Parathyroid adenoma (tissue), 2 donors: ENCODE measurements around the gene TSHZ1.

Source experiments
- H2AFZ ChIP-seq: fragments of 300-600 bp; sonication (generic); one replicate; pipeline ENCODE4 v1.7.0; 2017; ENCODE audit warnings: antibody characterized with exemption, mild to moderate bottlenecking
- H3K27ac ChIP-seq: fragments of 300-600 bp; sonication (generic); one replicate; pipeline ENCODE4 v1.7.0; 2017
- H3K27me3 ChIP-seq: fragments of 300-600 bp; sonication (generic); one replicate; pipeline ENCODE4 v1.7.0; 2017; ENCODE audit warnings: low read length; ENCODE audit not compliant: control insufficient read depth, insufficient read depth
- H3K36me3 ChIP-seq: fragments of 300-600 bp; sonication (generic); one replicate; pipeline ENCODE4 v1.7.0; 2017; ENCODE audit warnings: low read length; ENCODE audit not compliant: control insufficient read depth, insufficient read depth
- H3K4me1 ChIP-seq: fragments of 300-600 bp; sonication (generic); one replicate; pipeline ENCODE4 v1.7.0; 2017; ENCODE audit warnings: control low read depth
- H3K4me2 ChIP-seq: fragments of 300-600 bp; sonication (generic); one replicate; pipeline ENCODE4 v1.7.0; 2017; ENCODE audit warnings: low read length
- H3K4me3 ChIP-seq: fragments of 300-600 bp; sonication (generic); one replicate; pipeline ENCODE4 v1.7.0; 2017; ENCODE audit warnings: low read depth, low read length
- H3K79me2 ChIP-seq: fragments of 300-600 bp; sonication (generic); one replicate; pipeline ENCODE4 v1.7.0; 2017; ENCODE audit warnings: control low read depth
- H3K9ac ChIP-seq: fragments of 300-600 bp; sonication (generic); one replicate; pipeline ENCODE4 v1.7.0; 2017; ENCODE audit warnings: mild to moderate bottlenecking
- H3K9me3 ChIP-seq: fragments of 300-600 bp; sonication (generic); one replicate; pipeline ENCODE4 v1.7.0; 2017; ENCODE audit warnings: low read length; ENCODE audit not compliant: control insufficient read depth
- TF ChIP-seq, protein P1 (sequence below): fragments of 300-600 bp; sonication (generic); IDR thresholded peaks from one replicate; pipeline ENCODE4 v1.7.0; 2017; ENCODE audit warnings: antibody characterized with exemption, mild to moderate bottlenecking
- donor health status: primary hyperparathyroidism.

TSHZ1 gene

DNA sequence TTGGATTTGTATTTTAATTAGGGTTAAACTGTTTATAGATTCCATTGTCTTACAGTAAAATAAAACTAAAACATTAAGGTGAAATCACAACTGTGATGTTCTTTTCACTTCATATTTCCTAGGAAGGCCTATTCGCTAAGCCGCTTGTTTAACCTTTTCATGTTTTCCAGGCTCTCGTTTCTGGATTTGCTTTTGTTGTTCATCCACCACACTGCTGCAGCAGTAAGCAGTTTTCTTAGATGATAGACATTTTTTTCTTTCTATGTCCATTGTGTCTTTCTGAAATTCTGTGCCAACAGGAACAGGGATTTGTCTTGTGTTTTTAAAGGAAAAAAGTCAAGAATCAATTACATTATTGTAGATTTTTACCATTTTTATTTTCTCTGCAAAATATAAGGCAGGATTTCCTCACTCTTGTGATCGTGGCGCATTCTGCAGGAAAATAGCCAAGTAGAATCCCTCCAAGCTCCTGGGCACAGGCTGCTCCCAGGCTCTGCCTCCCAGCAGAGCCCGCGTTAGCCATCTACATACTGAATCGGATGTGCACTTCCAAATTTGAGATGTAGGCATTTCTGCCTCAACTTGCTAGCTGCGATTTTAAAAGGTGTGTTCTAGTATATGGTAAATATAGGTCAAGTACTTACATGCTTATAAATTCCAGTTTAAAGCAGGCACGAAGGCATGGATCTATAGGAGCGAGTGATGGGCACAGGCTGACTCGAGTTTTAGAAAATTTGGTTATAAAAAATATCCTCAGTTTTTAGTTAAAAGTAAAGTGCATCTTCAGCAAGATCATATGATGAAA lies 10.2 kb downstream of the TSHZ1 start:
- Histone ChIP-seq H3K27ac (no peak overlapping the region), H3K4me3 (no peak overlapping the region), H3K36me3 (no peaks in the 10 kb centered on the region), H3K4me2 (no peak overlapping the region), H2AFZ (no peak overlapping the region), H3K9me3 (no peaks in the 10 kb centered on the region), H3K27me3 (no peaks in the 10 kb centered on the region), H3K9ac (no peak overlapping the region), H3K79me2 (peaks cover 25% of the 10 kb centered on the region), H3K4me1 (no peaks in the 10 kb centered on the region)
- TF ChIP-seq, protein P1, sequence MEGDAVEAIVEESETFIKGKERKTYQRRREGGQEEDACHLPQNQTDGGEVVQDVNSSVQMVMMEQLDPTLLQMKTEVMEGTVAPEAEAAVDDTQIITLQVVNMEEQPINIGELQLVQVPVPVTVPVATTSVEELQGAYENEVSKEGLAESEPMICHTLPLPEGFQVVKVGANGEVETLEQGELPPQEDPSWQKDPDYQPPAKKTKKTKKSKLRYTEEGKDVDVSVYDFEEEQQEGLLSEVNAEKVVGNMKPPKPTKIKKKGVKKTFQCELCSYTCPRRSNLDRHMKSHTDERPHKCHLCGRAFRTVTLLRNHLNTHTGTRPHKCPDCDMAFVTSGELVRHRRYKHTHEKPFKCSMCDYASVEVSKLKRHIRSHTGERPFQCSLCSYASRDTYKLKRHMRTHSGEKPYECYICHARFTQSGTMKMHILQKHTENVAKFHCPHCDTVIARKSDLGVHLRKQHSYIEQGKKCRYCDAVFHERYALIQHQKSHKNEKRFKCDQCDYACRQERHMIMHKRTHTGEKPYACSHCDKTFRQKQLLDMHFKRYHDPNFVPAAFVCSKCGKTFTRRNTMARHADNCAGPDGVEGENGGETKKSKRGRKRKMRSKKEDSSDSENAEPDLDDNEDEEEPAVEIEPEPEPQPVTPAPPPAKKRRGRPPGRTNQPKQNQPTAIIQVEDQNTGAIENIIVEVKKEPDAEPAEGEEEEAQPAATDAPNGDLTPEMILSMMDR: no peak

DNA sequence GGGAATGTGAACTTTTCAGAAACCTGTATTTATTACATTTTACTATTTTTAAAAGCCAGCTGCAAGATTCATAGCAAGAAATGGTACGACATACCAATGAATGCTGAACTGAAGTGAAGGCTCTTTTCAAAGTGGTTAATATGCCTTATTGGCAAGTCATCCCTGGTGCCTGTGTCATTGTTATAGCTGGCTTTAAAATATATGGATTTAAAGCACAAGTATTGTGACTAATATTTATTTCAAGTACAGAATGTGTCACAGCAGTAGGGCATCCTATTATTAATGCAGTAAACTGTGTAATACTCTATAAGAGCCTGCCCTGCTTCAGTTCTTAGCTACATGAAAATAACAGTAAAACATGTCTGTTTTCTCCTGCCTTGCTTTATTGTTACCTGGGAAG lies 10.8 kb downstream of the TSHZ1 start:
- Histone ChIP-seq H3K4me3 (no peak overlapping the region), H3K27me3 (no peaks in the 10 kb centered on the region), H3K9ac (no peak overlapping the region), H3K27ac (no peak overlapping the region), H2AFZ (no peak overlapping the region), H3K36me3 (no peaks in the 10 kb centered on the region), H3K4me1 (no peaks in the 10 kb centered on the region), H3K4me2 (no peak overlapping the region), H3K9me3 (no peaks in the 10 kb centered on the region), H3K79me2 (peaks cover 27% of the 10 kb centered on the region)
- TF ChIP-seq, protein P1: no peak

DNA sequence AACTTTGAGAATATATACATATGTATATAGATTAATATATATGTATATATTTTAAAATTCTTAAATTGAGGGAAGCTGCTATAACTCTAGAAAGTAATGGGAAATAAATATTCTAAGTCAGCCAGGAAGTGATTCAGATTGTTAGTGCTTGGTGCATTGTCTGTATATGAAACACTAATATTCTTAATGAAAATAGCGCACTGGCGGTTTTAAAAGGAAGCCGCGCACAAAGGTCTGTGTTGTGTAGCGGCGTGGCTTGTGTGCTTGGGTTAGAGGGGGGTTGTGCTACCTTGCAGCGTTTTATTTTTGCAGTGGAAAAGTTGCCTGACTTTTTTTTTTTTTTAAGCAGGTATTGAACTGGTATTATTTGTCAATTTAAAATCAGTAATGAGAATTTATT lies 11.3 kb downstream of the TSHZ1 start:
- H3K9me3 ChIP-seq: no peaks in the 10 kb centered on the region
- TF ChIP-seq, protein P1: no peak
- H3K36me3 ChIP-seq: no peaks in the 10 kb centered on the region
- no peaks in the 10 kb centered on the region for H3K27me3 ChIP-seq
- no peak overlapping the region for H3K4me3 ChIP-seq
- H3K4me1 ChIP-seq: no peaks in the 10 kb centered on the region
- H3K9ac ChIP-seq: no peak overlapping the region
- H3K27ac ChIP-seq: no peak overlapping the region
- no peak overlapping the region for H3K4me2 ChIP-seq
- no peak overlapping the region for H2AFZ ChIP-seq
- H3K79me2 ChIP-seq: peaks cover 31% of the 10 kb centered on the region

DNA sequence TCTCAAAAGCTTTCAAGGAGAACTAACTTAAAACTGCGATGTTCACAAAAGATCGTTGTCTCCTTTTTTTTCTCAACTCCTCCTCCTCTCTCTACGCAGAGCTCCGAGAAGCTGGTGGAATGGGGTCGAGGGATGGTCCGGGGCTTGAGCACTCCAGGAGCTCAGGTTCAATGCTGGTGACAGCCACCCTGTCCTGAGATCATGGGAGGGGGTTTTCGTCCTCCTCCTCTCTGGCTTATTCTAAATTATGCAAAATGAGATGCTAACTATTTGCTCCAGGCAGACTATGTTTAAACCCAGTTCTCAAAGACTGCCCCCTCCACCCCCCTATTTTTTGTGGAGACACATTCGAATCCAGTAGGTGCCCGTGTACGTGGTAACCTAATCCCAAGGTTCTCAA lies 11.8 kb downstream of the TSHZ1 start:
- TF ChIP-seq, protein P1: no peak
- no peak overlapping the region for H3K27ac ChIP-seq
- H3K9me3 ChIP-seq: no peaks in the 10 kb centered on the region
- H3K4me1 ChIP-seq: no peaks in the 10 kb centered on the region
- H2AFZ ChIP-seq: no peak overlapping the region
- H3K9ac ChIP-seq: no peak overlapping the region
- H3K4me3 ChIP-seq: no peak overlapping the region
- H3K4me2 ChIP-seq: no peak overlapping the region
- H3K36me3 ChIP-seq: no peaks in the 10 kb centered on the region
- H3K79me2 ChIP-seq: peaks cover 29% of the 10 kb centered on the region
- no peaks in the 10 kb centered on the region for H3K27me3 ChIP-seq
